HCT116 (cell line): ENCODE data around the gene UPF2. TPM values are rescaled to one million over a fixed set of nuclear protein-coding genes. Genes with fewer than 3 reads are reported as not detected.
A peak's percentile ranks its signal among the peaks of the same experiment; 100 is the strongest.

ENCODE experiments used
- ATAC-seq: fragments of 200-7000 bp; cut with Tn5 transposase; 2 replicates; pipeline ENCODE4 v1.9.1; 2020; ENCODE audit warnings: mild to moderate bottlenecking, moderate library complexity
- BruUV-seq: library from RNA; stranded (reverse); fragments of 400-500 nt; replicated peaks from 2 replicates; lab custom pipeline; 2021; lab: Mats Ljungman, UMichigan
- CTCF ChIA-PET: fragments of 300-600 bp; sonication (Branson Sonifier 250); formaldehyde crosslinking; loops from one replicate; lab custom pipeline; 2021; ENCODE audit warnings: antibody characterized with exemption; lab: Charles Lee
- POLR2A ChIA-PET: fragments of 300-600, 350-600 bp; sonication (Branson Sonifier 250); formaldehyde crosslinking; loops from one replicate; lab custom pipeline; 2021; ENCODE audit warnings: antibody characterized with exemption; lab: Charles Lee
- RAD21 ChIA-PET, 2 experiments: fragments of 300-600 bp; sonication (Branson Sonifier 250); formaldehyde crosslinking; loops; one replicate each; lab custom pipeline; 2023; ENCODE audit warnings: low total read pairs in 2 of 2; ENCODE audit not compliant: uncharacterized antibody in 2 of 2, unreplicated experiment in 2 of 2, low non-redundant PET in 1 of 2; lab: Charles Lee
- DNase-seq: peaks from one replicate; pipeline ENCODE4 v3.0.0-alpha.2; 2010; ENCODE audit warnings: low read depth, low spot score
- H2AFZ ChIP-seq: fragments of 200-600 bp; shearing (Covaris generic), sonication (generic); 2 replicates; pipeline ENCODE4 v1.6.1; 2017; ENCODE audit warnings: low read depth, mixed run types, mixed read lengths, antibody characterized with exemption, low read length; ENCODE audit not compliant: poor library complexity, severe bottlenecking
- H3K27ac ChIP-seq: 2 replicates; pipeline ENCODE4 v1.5.1; 2012; ENCODE audit warnings: low read depth, low read length
- H3K27me3 ChIP-seq: fragments of 200-600 bp; sonication (generic); 2 replicates; pipeline ENCODE4 v1.6.1; 2016; ENCODE audit warnings: mixed run types, low read length, mixed read lengths; ENCODE audit not compliant: insufficient read depth
- H3K36me3 ChIP-seq, 2 experiments: fragments of 200-500 bp in 1 of 2; fragments of 200-600 bp in 1 of 2; sonication (Bioruptor generic) in 1 of 2; sonication (generic) in 1 of 2; 2 replicates each; pipeline versions ENCODE4 v1.5.1 to v1.6.1; 2014 to 2016; ENCODE audit warnings: low read length in 2 of 2, inconsistent platforms in 1 of 2, mixed read lengths in 1 of 2, mixed run types in 1 of 2; ENCODE audit not compliant: insufficient read depth in 2 of 2, control insufficient read depth in 1 of 2
- H3K4me1 ChIP-seq, 2 experiments: fragments of 200-600 bp in 1 of 2; sonication (generic) in 1 of 2; 2 replicates each; pipeline versions ENCODE4 v1.5.1 to v1.6.1; 2012 to 2017; ENCODE audit warnings: low read length in 2 of 2, inconsistent platforms in 1 of 2, mild to moderate bottlenecking in 1 of 2, mixed read lengths in 1 of 2, mixed run types in 1 of 2, moderate library complexity in 1 of 2; ENCODE audit not compliant: insufficient read depth in 2 of 2, control insufficient read depth in 1 of 2
- H3K4me2 ChIP-seq: fragments of 200-600 bp; sonication (generic); 2 replicates; pipeline ENCODE4 v1.6.1; 2017; ENCODE audit warnings: mixed run types, low read length, mixed read lengths
- H3K4me3 ChIP-seq, 2 experiments: fragments of 200-600 bp in 1 of 2; sonication (generic) in 1 of 2; replicated peaks in 1 of 2; 2 replicates each; pipeline ENCODE4 v1.5.1; 2011 to 2016; ENCODE audit warnings: low read length in 2 of 2, control low read depth in 1 of 2, low read depth in 1 of 2, mild to moderate bottlenecking in 1 of 2, mixed read lengths in 1 of 2, mixed run types in 1 of 2
- H3K79me2 ChIP-seq: fragments of 200-600 bp; sonication (generic); 2 replicates; pipeline ENCODE4 v1.6.1; 2017; ENCODE audit warnings: mild to moderate bottlenecking, mixed run types, low read length, moderate library complexity, mixed read lengths; ENCODE audit not compliant: insufficient read depth
- H3K9ac ChIP-seq: fragments of 200-600 bp; sonication (generic); 2 replicates; pipeline ENCODE4 v1.6.1; 2016; ENCODE audit warnings: low read length, mixed read lengths
- H3K9me2 ChIP-seq: fragments of 200-600 bp; sonication (generic), shearing (Covaris generic); 2 replicates; pipeline ENCODE4 v1.6.1; 2017; ENCODE audit warnings: mixed run types, mild to moderate bottlenecking, moderate library complexity; ENCODE audit not compliant: insufficient read depth
- H3K9me3 ChIP-seq, 2 experiments: fragments of 200-500 bp in 1 of 2; fragments of 200-600 bp in 1 of 2; sonication (Bioruptor generic) in 1 of 2; sonication (generic) in 1 of 2; 2 replicates each; pipeline ENCODE4 v1.6.1; 2014 to 2017; ENCODE audit warnings: low read length in 2 of 2, mixed read lengths in 2 of 2, inconsistent platforms in 1 of 2, low read depth in 1 of 2, mild to moderate bottlenecking in 1 of 2, mixed run types in 1 of 2, moderate library complexity in 1 of 2; ENCODE audit not compliant: control insufficient read depth in 1 of 2, insufficient read depth in 1 of 2
- H4K20me1 ChIP-seq: fragments of 200-600 bp; sonication (generic), shearing (Covaris generic); 2 replicates; pipeline ENCODE4 v1.6.1; 2017; ENCODE audit warnings: mixed run types, mild to moderate bottlenecking, moderate library complexity; ENCODE audit not compliant: insufficient read depth
- EGR1 ChIP-seq: IDR thresholded peaks from 2 replicates; pipeline ENCODE4 v1.6.1; 2012; ENCODE audit warnings: low read depth
- POLR2AphosphoS5 ChIP-seq: IDR thresholded peaks from 2 replicates; pipeline ENCODE4 v1.6.1; 2011; ENCODE audit warnings: mild to moderate bottlenecking, low read depth, low read length, moderate library complexity
- SRF ChIP-seq: IDR thresholded peaks from 2 replicates; pipeline ENCODE4 v1.6.1; 2012; ENCODE audit warnings: low read depth
- TCF7L2 ChIP-seq: IDR thresholded peaks from 2 replicates; pipeline ENCODE4 v1.7.0; 2011; ENCODE audit warnings: borderline replicate concordance, inconsistent platforms; ENCODE audit not compliant: insufficient read depth, insufficient read length; ENCODE audit errors: extremely low read depth
- ZNF274 ChIP-seq: fragments of 200-500 bp; sonication (Bioruptor generic); IDR thresholded peaks from 2 replicates; pipeline ENCODE4 v1.6.1; 2014; ENCODE audit warnings: mild to moderate bottlenecking, low read depth, low read length, inconsistent platforms
- intact Hi-C: fragments of 100-400 bp; cut with micrococcal nuclease; formaldehyde crosslinking; loops from 2 replicates; pipeline ENCODE4 v1.10.0; 2022
- total RNA-seq: library from RNA; stranded (reverse); gene quantifications from one replicate; pipeline ENCODE4 v1.2.1, GENCODE V29; 2021; ENCODE audit not compliant: unreplicated experiment
- TF ChIP-seq, protein P1 (sequence below), 3 experiments: fragments of 200-600 bp in 1 of 3; sonication (generic) in 1 of 3; IDR thresholded peaks in 2 of 3; conservative IDR thresholded peaks in 1 of 3; 2 replicates each; pipeline ENCODE4 v1.5.1; 2012 to 2017; ENCODE audit warnings: low read depth in 2 of 3, low read length in 2 of 3, antibody characterized with exemption in 1 of 3, borderline replicate concordance in 1 of 3, control low read depth in 1 of 3, mild to moderate bottlenecking in 1 of 3, mixed read lengths in 1 of 3, mixed run types in 1 of 3, moderate library complexity in 1 of 3; ENCODE audit not compliant: insufficient read depth in 1 of 3
- TF ChIP-seq, protein P2 (sequence below): IDR thresholded peaks from 2 replicates; pipeline ENCODE4 v1.6.1; 2012
- TF ChIP-seq, protein P3 (sequence below): IDR thresholded peaks from 2 replicates; pipeline ENCODE4 v1.6.1; 2012

Gene UPF2
- total RNA-seq, 1 experiment from 2014 or later: 27.3 TPM

DNA sequence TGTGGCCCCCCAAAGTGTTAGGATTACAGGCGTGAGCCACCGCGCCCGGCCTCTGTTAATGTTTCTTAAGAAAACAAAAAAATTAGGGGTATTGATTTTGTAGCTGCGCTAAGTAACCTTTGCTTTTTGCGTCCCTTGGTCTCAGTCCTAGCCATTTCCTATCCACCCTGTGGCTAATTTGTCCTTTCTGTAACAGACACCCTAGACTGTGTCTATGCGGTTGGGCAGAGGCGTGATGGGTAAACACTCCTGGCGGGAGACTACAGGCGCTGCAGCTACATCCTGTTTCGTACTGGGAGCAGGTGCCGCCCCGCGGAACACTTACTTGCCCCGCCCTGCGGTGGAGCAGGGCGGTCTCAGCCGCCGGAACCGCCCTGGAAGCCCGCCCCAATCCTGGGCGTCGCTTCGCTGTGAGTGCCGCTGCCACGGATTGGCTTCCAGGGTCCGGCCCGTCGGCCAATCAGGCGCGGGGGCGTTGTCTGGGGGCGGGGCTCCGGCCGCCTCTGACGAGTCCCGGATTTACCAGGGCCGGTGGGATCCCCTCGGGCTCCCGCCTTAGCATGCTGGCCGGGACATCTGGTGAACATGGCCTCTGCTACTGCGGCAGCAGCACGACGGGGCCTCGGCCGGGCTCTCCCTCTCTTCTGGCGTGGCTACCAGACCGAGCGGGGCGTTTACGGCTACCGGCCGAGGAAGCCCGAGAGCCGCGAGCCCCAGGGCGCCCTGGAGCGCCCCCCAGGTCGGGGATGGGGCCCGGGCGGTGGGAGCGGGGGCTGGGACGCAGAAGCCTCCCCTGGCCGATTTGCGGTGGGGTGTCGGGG lies 26.1 kb upstream of the UPF2 start, which contains the start of gene DHTKD1 (continued):
- TF ChIP-seq, protein P1, sequence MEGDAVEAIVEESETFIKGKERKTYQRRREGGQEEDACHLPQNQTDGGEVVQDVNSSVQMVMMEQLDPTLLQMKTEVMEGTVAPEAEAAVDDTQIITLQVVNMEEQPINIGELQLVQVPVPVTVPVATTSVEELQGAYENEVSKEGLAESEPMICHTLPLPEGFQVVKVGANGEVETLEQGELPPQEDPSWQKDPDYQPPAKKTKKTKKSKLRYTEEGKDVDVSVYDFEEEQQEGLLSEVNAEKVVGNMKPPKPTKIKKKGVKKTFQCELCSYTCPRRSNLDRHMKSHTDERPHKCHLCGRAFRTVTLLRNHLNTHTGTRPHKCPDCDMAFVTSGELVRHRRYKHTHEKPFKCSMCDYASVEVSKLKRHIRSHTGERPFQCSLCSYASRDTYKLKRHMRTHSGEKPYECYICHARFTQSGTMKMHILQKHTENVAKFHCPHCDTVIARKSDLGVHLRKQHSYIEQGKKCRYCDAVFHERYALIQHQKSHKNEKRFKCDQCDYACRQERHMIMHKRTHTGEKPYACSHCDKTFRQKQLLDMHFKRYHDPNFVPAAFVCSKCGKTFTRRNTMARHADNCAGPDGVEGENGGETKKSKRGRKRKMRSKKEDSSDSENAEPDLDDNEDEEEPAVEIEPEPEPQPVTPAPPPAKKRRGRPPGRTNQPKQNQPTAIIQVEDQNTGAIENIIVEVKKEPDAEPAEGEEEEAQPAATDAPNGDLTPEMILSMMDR (IDR thresholded peaks at IDR 0.05 in 2 of 3, conservative IDR thresholded peaks at IDR 0.05 in 1 of 3; ENCODE audit: borderline replicate concordance in 1 of 3, insufficient read depth in 1 of 3, low read depth in 2 of 3, low read length in 2 of 3): peak in 1 of 3 experiments; percentile 32; a peak in 2 of 6 replicates
- TF ChIP-seq POLR2AphosphoS5: peak; percentile 74
- TF ChIP-seq, all 23 proteins: peak for 9

DNA sequence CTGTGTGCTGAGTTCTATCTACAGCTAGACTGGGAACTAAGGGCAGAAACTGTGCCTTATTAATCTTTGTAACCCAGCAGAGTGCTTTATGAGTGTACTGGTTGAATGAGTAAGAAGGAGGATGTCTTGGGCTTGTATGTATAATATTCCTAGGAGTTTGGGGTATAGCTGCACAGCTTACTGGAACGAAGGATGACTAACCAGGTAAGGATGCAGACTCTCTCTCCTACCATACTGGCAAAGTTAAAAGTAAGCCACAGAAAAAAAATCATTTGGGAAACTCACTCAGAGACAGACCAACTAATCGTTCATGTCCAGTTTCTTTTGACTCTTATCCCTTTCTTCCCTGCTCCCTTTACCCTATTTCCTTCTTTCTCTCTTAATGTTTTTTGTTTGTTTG lies 24.7 kb upstream of the UPF2 start:
- Histone ChIP-seq H3K9me2 (no peaks in the 10 kb centered on the region), H3K4me2 (no peak overlapping the region), H3K4me1 (peaks cover 15 to 41% of the 10 kb centered on the region in 2 experiments), H3K79me2 (peaks cover 12% of the 10 kb centered on the region), H3K9me3 (no peaks in the 10 kb centered on the region), H3K27ac (no peak overlapping the region), H3K9ac (no peak overlapping the region), H4K20me1 (no peaks in the 10 kb centered on the region), H3K27me3 (no peaks in the 10 kb centered on the region), H3K36me3 (no peaks in the 10 kb centered on the region), H3K4me3 (no peak overlapping the region), H2AFZ (no peak overlapping the region)
- POLR2A ChIA-PET: no interaction called here
- RAD21 ChIA-PET: no interaction called here
- CTCF ChIA-PET: interaction anchor here (0.9 kb wide), 1 partner anchor 147 kb away, joined by 3 read pairs; no protein-coding TSS in a partner anchor
- ATAC-seq (no peak), DNase-seq (no peak)
- BruUV-seq: no TSS peak
- TF ChIP-seq, protein P2, sequence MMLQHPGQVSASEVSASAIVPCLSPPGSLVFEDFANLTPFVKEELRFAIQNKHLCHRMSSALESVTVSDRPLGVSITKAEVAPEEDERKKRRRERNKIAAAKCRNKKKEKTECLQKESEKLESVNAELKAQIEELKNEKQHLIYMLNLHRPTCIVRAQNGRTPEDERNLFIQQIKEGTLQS: no peak
- TF ChIP-seq EGR1 (no peak), ZNF274 (no peak), TCF7L2 (no peak), SRF (no peak)
- TF ChIP-seq, protein P3, sequence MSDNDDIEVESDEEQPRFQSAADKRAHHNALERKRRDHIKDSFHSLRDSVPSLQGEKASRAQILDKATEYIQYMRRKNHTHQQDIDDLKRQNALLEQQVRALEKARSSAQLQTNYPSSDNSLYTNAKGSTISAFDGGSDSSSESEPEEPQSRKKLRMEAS: no peak
- intact Hi-C loops: no loop called here
